ENCODE results near the gene PCDH10.

Gene PCDH10

GRCh38 chr4:133148690-133149363 lies at the start of gene PCDH10:
TSS of gene PCDH10 (plus strand) at chr4:133149294. CDS start at chr4:133150141, 847 bp downstream.
- DNase-seq: peak; percentile 87

GRCh38 chr4:133102043-133102442 lies 47.1 kb upstream of the PCDH10 start:
- no peak for DNase-seq

GRCh38 chr4:133102612-133103409 lies 46.3 kb upstream of the PCDH10 start:
- DNase-seq: no peak

- DNase-seq: no peak
Measured at GRCh38 chr4:133112641-133113040, 36.5 kb upstream of the PCDH10 start.

- DNase-seq: no peak
Measured at GRCh38 chr4:133124746-133125145, 24.3 kb upstream of the PCDH10 start.

- no peak for DNase-seq
Measured at GRCh38 chr4:133127500-133127899, 21.6 kb upstream of the PCDH10 start.

- no peak for DNase-seq
Measured at GRCh38 chr4:133129237-133129636, 19.9 kb upstream of the PCDH10 start.

- no peak for DNase-seq
Measured at GRCh38 chr4:133130171-133130570, 18.9 kb upstream of the PCDH10 start.

GRCh38 chr4:133131829-133132460 lies 17.1 kb upstream of the PCDH10 start:
- DNase-seq: no peak

- DNase-seq: no peak
Measured at GRCh38 chr4:133136833-133137232, 12.3 kb upstream of the PCDH10 start.

- no peak for DNase-seq
Measured at GRCh38 chr4:133137571-133137970, 11.5 kb upstream of the PCDH10 start.

GRCh38 chr4:133143775-133144430 lies 5.2 kb upstream of the PCDH10 start:
- no peak for DNase-seq

GRCh38 chr4:133145241-133145640 lies 3.9 kb upstream of the PCDH10 start:
- DNase-seq: no peak

- DNase-seq: no peak
Measured at GRCh38 chr4:133145758-133146573, 3.1 kb upstream of the PCDH10 start.

- no peak for DNase-seq
Measured at GRCh38 chr4:133146574-133147241, 2.4 kb upstream of the PCDH10 start.

GRCh38 chr4:133147286-133147821 lies 1.7 kb upstream of the PCDH10 start:
- DNase-seq: no peak

GRCh38 chr4:133147921-133148689 lies 989 bp upstream of the PCDH10 start:
- no peak for DNase-seq

- no peak for DNase-seq
Measured at GRCh38 chr4:133149364-133149695, 236 bp downstream of the PCDH10 start.

- DNase-seq: no peak
Measured at GRCh38 chr4:133149932-133150471, 908 bp downstream of the PCDH10 start.

GRCh38 chr4:133150486-133151340 lies 1.6 kb downstream of the PCDH10 start:
- no peak for DNase-seq
